Medulla oblongata (tissue), 1 donor: ENCODE measurements around the gene VTI1A.
"Not testable (repeated sequence)": the region's sequence is repeated elsewhere in the genome, so short reads cannot be mapped to it uniquely, and the experiment has no call there.

Experiments used
- DNase-seq: peaks from one replicate; pipeline ENCODE4 v3.0.0-alpha.2; 2015; ENCODE audit errors: extremely low spot score

Gene VTI1A

GRCh38 chr10:112454910-112455779 lies 8.1 kb downstream of the VTI1A start:
- no peak for DNase-seq

- no peak for DNase-seq
These were observed 9.5 kb downstream of the VTI1A start for GRCh38 chr10:112456533-112456932.

GRCh38 chr10:112460366-112460765 lies 13.4 kb downstream of the VTI1A start:
- DNase-seq = no peak

- no peak for DNase-seq
These were observed 14.2 kb downstream of the VTI1A start for GRCh38 chr10:112461029-112461887.

GRCh38 chr10:112464074-112464473 lies 17.1 kb downstream of the VTI1A start:
- not testable (repeated sequence) for DNase-seq

- DNase-seq = no peak
These were observed 18.4 kb downstream of the VTI1A start for GRCh38 chr10:112465299-112465883.

GRCh38 chr10:112466802-112467201 lies 19.8 kb downstream of the VTI1A start:
- DNase-seq = no peak

GRCh38 chr10:112467541-112468075 lies 20.6 kb downstream of the VTI1A start:
- DNase-seq = no peak

GRCh38 chr10:112471878-112472487 lies 25.0 kb downstream of the VTI1A start:
- DNase-seq = peak; percentile 62

- peak; percentile 32 for DNase-seq
These were observed 28.7 kb downstream of the VTI1A start for GRCh38 chr10:112475575-112476218.

GRCh38 chr10:112481602-112482001 lies 34.6 kb downstream of the VTI1A start:
- no peak for DNase-seq

- DNase-seq = no peak
These were observed 37.4 kb downstream of the VTI1A start for GRCh38 chr10:112484399-112484798.

- DNase-seq = no peak
These were observed 40.9 kb downstream of the VTI1A start for GRCh38 chr10:112487964-112488363.

GRCh38 chr10:112490545-112490944 lies 43.5 kb downstream of the VTI1A start:
- DNase-seq = no peak

GRCh38 chr10:112491144-112491543 lies 44.1 kb downstream of the VTI1A start:
- no peak for DNase-seq

GRCh38 chr10:112492736-112493135 lies 45.7 kb downstream of the VTI1A start:
- no peak for DNase-seq

- DNase-seq = no peak
These were observed 50.4 kb downstream of the VTI1A start for GRCh38 chr10:112497347-112497950.

GRCh38 chr10:112498806-112499205 lies 51.8 kb downstream of the VTI1A start:
- DNase-seq = no peak

GRCh38 chr10:112499985-112500384 lies 53.0 kb downstream of the VTI1A start:
- DNase-seq = not testable (repeated sequence)

GRCh38 chr10:112502536-112502935 lies 55.5 kb downstream of the VTI1A start:
- no peak for DNase-seq

- DNase-seq = no peak
These were observed 56.6 kb downstream of the VTI1A start for GRCh38 chr10:112503643-112504042.
